GM12801 (cell line): ENCODE results near the gene CSNK1A1.

ENCODE experiments used
- CTCF ChIP-seq: IDR thresholded peaks from one replicate; pipeline ENCODE4 v1.5.1; 2011; ENCODE audit warnings: control low read depth; ENCODE audit not compliant: insufficient read length; ENCODE audit errors: extremely low read depth

The CSNK1A1 gene

DNA sequence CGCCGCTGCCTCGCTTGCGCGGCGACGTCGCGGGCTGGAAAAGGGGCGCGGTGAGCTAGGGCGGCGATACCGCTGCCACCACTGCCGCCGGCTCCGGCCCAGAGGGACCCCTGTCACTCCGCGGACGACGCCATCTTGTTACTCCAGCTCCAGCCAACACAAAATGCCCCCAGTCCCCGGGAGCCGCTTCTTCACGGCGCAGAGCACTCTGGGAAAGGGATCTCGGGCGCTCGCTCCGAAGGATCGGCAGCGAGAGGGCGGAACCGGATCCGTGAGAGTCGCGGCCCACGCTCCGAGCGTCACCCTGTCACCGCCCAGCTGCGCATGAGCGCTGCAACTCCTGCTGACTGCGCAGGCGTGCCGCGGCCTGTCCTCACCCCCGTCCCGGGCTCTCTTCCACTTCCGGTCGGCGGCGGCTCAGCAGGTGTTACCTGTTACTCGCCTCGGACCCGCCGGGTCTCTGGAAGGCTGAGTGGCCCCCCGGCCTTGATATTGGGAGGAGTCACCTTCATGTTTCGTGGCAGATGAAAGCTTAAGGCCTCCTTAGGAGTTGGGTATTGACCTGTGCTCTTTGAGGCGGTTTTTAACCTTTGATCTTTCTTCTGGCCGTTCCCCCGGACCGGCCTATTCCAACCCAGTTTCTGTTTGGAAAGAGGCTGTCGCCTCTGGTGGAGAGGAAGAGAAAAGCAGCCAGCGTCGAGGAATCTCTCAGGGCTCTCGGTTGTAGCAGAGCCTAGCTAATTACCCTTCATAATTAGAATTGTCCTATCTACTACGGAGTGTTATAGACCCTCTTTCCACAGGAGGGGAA, at the start of gene CSNK1A1:
Gene CSNK1A1 (minus strand): TSS at position 213 of the 811 bp plus-strand sequence. CDS start 475 bp downstream, outside the sequence.
- no peak for TF ChIP-seq CTCF

- no peak for TF ChIP-seq CTCF
Measured at GRCh38 chr5:149600932-149601331, 49.7 kb upstream of the CSNK1A1 start.

GRCh38 chr5:149599375-149599774, 48.1 kb upstream of the CSNK1A1 start:
- no peak for TF ChIP-seq CTCF

DNA sequence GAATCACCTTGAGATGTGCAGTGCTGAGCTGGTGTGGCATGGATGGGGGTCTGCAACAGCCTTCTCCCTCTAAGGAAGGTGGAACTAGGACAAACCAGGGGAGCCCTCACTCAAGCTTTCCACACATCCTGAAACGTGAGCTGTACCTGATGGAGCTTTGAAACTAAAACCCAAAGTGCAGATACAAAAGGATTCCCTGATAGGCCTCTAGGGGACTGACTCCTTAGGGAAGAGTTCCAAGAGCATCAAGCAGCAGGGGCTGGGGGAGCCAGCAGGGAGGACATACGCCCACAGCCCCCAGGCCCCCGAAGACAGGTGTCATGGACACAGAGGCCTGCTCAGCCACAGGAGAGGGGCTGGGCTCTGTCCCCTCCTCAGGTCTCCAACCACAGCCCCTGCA, 47.7 kb upstream of the CSNK1A1 start:
- TF ChIP-seq CTCF = no peak

GRCh38 chr5:149597618-149598017, 46.4 kb upstream of the CSNK1A1 start:
- TF ChIP-seq CTCF = no peak

DNA sequence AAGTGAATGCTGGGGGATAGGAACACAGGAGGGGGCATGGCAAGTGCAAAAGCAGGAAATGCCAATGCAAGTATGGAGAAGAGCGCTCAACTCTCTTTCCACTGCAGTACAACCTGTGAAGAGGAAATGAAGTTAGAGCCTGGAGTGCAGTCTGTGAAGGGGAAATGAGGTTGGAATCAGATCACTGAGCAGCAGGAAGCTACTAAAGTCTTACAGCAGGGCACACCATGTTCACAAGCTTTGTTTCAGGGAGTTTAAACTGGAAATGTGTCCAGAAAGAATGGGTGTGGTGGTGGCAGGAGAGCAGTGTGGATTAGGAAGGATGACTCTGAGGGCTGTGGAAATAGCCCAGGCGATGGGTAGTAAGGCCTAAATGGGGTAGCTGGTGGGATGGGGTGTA, 45.5 kb upstream of the CSNK1A1 start:
- no peak for TF ChIP-seq CTCF

DNA sequence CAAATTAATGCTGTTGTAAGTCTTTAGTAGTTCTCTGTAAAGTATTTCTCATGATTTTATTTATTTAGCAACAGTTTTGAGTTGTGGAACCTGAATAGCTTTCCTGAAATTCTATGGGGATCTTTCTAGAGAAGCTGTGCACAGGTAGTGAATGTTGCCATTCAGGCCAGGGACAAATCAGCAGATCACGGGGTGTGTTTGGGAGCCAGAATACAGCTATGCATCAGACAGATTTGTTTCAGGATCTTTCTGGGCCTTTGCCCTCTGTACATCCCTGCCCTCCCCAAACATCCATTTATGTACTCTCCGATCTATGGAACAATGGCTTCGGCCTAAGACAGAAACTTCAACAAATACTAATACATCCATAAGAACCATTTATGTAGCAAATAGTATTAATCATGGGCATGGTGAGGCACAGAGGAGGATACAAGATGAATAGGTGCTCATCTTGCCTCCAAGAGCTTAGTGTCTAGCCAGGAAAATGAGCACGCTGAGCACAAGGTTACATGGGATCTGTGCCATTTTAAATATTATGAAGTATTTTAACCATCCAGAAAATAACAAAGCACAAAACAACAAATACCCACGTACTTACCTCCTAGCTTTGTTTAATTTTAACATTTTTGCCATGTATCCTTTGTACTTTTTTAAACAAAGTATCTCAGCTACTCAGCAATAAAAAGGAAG, 43.1 kb upstream of the CSNK1A1 start:
- TF ChIP-seq CTCF = no peak
